NB4 (cell line): ENCODE data around the gene DSE.

Source experiments
- CTCF ChIP-seq: IDR thresholded peaks from one replicate; pipeline ENCODE4 v1.5.1; 2012; ENCODE audit warnings: low read depth, low read length
- POLR2A ChIP-seq: IDR thresholded peaks from 2 replicates; pipeline ENCODE4 v1.6.1; 2011; ENCODE audit warnings: mild to moderate bottlenecking; ENCODE audit not compliant: insufficient read length; ENCODE audit errors: extremely low read depth

- no peak for TF ChIP-seq CTCF
- no peak for TF ChIP-seq POLR2A
Measured at GRCh38 chr6:116439522-116440051, 68.8 kb downstream of the DSE start.
